GM12878 (cell line): ENCODE data around the gene ZFP91. TPM values are rescaled to one million over a fixed set of nuclear protein-coding genes. Genes with fewer than 3 reads are reported as not detected.

Experiments
- ATAC-seq: fragments of 200-7000 bp; cut with Tn5 transposase; 3 replicates; pipeline ENCODE4 v1.9.1; 2020; ENCODE audit warnings: mild to moderate bottlenecking, moderate library complexity
- BruUV-seq: library from RNA; stranded (reverse); fragments of 400-500 nt; replicated peaks from 2 replicates; lab custom pipeline; 2021; lab: Mats Ljungman, UMichigan
- CTCF ChIA-PET: fragments of 300-600 bp; sonication (Branson Sonifier 250); formaldehyde crosslinking; extraction: SDS; loops from one replicate; lab custom pipeline; 2021; ENCODE audit warnings: inconsistent platforms; lab: Yijun Ruan, JAX
- POLR2A ChIA-PET: fragments of 350-600 bp; formaldehyde crosslinking; extraction: SDS; loops from one replicate; lab custom pipeline; 2021; ENCODE audit warnings: inconsistent platforms; lab: Charles Lee
- RAD21 ChIA-PET: fragments of 300-600 bp; sonication (Branson Sonifier 250); formaldehyde crosslinking; loops from one replicate; lab custom pipeline; 2023; ENCODE audit warnings: antibody characterized with exemption; ENCODE audit not compliant: unreplicated experiment; lab: Charles Lee
- SMC1A ChIA-PET: fragments of 300-600 bp; sonication (Branson Sonifier 250); formaldehyde crosslinking; loops from one replicate; lab custom pipeline; 2023; ENCODE audit not compliant: unreplicated experiment, uncharacterized antibody; lab: Charles Lee
- DNase-seq: peaks from one replicate; pipeline ENCODE4 v3.0.0-alpha.2; 2011; ENCODE audit warnings: low read depth, low spot score
- FAIRE-seq: peaks from 3 replicates; lab custom pipeline; 2011; peaks lifted over from hg19 to GRCh38; lab: Jason Lieb, UNC
- H2AFZ ChIP-seq: 2 replicates; pipeline ENCODE4 v1.6.0; 2011; ENCODE audit warnings: low read depth, low read length, control low read depth; ENCODE audit not compliant: control insufficient read depth
- H3K27ac ChIP-seq: 2 replicates; pipeline ENCODE4 v1.5.1; 2011; ENCODE audit warnings: control low read depth; ENCODE audit not compliant: control insufficient read depth, insufficient read depth
- H3K27me3 ChIP-seq, 2 experiments: replicated peaks in 1 of 2; 2 replicates each; pipeline versions ENCODE4 v1.6.0 to v1.6.1; 2011; ENCODE audit warnings: low read length in 1 of 2; ENCODE audit not compliant: control insufficient read depth in 2 of 2, insufficient read depth in 2 of 2
- H3K36me3 ChIP-seq, 2 experiments: 2 replicates each; pipeline ENCODE4 v1.5.1; 2011; ENCODE audit warnings: low read length in 1 of 2; ENCODE audit not compliant: control insufficient read depth in 2 of 2, insufficient read depth in 2 of 2
- H3K4me1 ChIP-seq: 2 replicates; pipeline ENCODE4 v1.6.1; 2011; ENCODE audit warnings: mild to moderate bottlenecking, low read length, moderate library complexity, mixed read lengths; ENCODE audit not compliant: control insufficient read depth, insufficient read depth
- H3K4me2 ChIP-seq: 2 replicates; pipeline ENCODE4 v1.6.0; 2011; ENCODE audit warnings: control low read depth; ENCODE audit not compliant: control insufficient read depth, insufficient read depth
- H3K4me3 ChIP-seq: fragments of 200-600 bp; sonication (generic); 2 replicates; pipeline ENCODE4 v1.5.1; 2016
- H3K79me2 ChIP-seq: 2 replicates; pipeline ENCODE4 v1.6.0; 2011; ENCODE audit warnings: low read length; ENCODE audit not compliant: control insufficient read depth, insufficient read depth
- H3K9ac ChIP-seq: 2 replicates; pipeline ENCODE4 v1.8.0; 2011; ENCODE audit warnings: low read length, control low read depth, mixed read lengths; ENCODE audit not compliant: control insufficient read depth, insufficient read depth
- H3K9me3 ChIP-seq: replicated peaks from 3 replicates; pipeline ENCODE4 v1.5.1; 2011; ENCODE audit warnings: mild to moderate bottlenecking, low read length; ENCODE audit not compliant: control insufficient read depth, insufficient read depth
- H4K20me1 ChIP-seq: 2 replicates; pipeline ENCODE4 v1.6.0; 2011; ENCODE audit not compliant: control insufficient read depth, insufficient read depth
- CTCF ChIP-seq, 3 experiments: IDR thresholded peaks in 2 of 3; conservative IDR thresholded peaks in 1 of 3; 2 replicates each; pipeline ENCODE4 v1.5.1; 2011; ENCODE audit warnings: low read depth in 3 of 3, low read length in 3 of 3, mild to moderate bottlenecking in 3 of 3, control low read depth in 2 of 3, moderate library complexity in 2 of 3, inconsistent platforms in 1 of 3, mixed read lengths in 1 of 3; ENCODE audit not compliant: control insufficient read depth in 2 of 3, insufficient read depth in 1 of 3; ENCODE audit errors: extremely low read depth in 1 of 3
- KAT2A ChIP-seq: conservative IDR thresholded peaks from 2 replicates; pipeline ENCODE4 v1.6.1; 2011; ENCODE audit warnings: low read depth, low read length; ENCODE audit not compliant: control insufficient read depth
- NKRF ChIP-seq: fragments of 450-650 bp; conservative IDR thresholded peaks from 2 replicates; pipeline ENCODE4 v1.6.1; 2017; ENCODE audit warnings: mild to moderate bottlenecking, moderate library complexity
- TCF12 ChIP-seq: IDR thresholded peaks from 2 replicates; pipeline ENCODE4 v1.6.1; 2011; ENCODE audit warnings: low read depth, mild to moderate bottlenecking, low read length
- WRNIP1 ChIP-seq: IDR thresholded peaks from 2 replicates; pipeline ENCODE4 v1.6.1; 2011; ENCODE audit warnings: low read depth, low read length, improper control_type of control experiment, borderline replicate concordance
- WGBS: methylation state at CpG from one replicate; pipeline ENCODE4 v1.1.6; 2016; ENCODE audit warnings: low lambda C conversion rate; ENCODE audit not compliant: insufficient replicate concordance, insufficient coverage; ENCODE audit errors: missing lambda C conversion rate; 5-methylcytosine and 5-hydroxymethylcytosine counted together
- in situ Hi-C: fragments of 300-500 bp; cut with MboI; formaldehyde crosslinking; loops from 9 replicates; pipeline ENCODE4 v1.14.3; 2018; ENCODE audit warnings: mixed read lengths
- intact Hi-C: fragments of 100-400 bp; cut with micrococcal nuclease; formaldehyde crosslinking; loops from one replicate; pipeline ENCODE4 v1.14.2; 2022; ENCODE audit not compliant: unreplicated experiment
- polyA plus RNA-seq, 11 experiments: library from polyadenylated mRNA; depleted of rRNA in 4 of 11; unstranded in 6 of 11; stranded (reverse) in 5 of 11; fragments of >200 nt; fragmentation: Nextera tagmentation in 4 of 11; fragmentation: Illumina TruSeq in 1 of 11; extraction: Ambion mirVana in 4 of 11; extraction: Trizol in 1 of 11; gene quantifications; 1 replicate in 1 of 11; 2 replicates in 10 of 11; pipeline versions ENCODE4 v1.2.1 to v1.2.3, GENCODE V29; 2011 to 2016; ENCODE audit warnings: inconsistent platforms in 2 of 11, missing spikeins in 2 of 11, low read depth in 1 of 11
- total RNA-seq, 4 experiments: library from RNA; depleted of rRNA in 3 of 4; stranded (reverse); fragments of >200 nt in 3 of 4; fragmentation: Illumina TruSeq in 1 of 4; extraction: Trizol in 1 of 4; gene quantifications; 2 replicates each; pipeline versions ENCODE4 v1.2.1 to v1.2.3, GENCODE V29; 2013 to 2021
- TF ChIP-seq, protein P1 (sequence below): fragments of 450-650 bp; IDR thresholded peaks from 2 replicates; pipeline ENCODE4 v1.6.1; 2017; ENCODE audit warnings: mild to moderate bottlenecking, moderate library complexity
- TF ChIP-seq, protein P2 (sequence below): fragments of 450-650 bp; IDR thresholded peaks from 2 replicates; pipeline ENCODE4 v1.6.1; 2017; ENCODE audit warnings: mild to moderate bottlenecking
- TF ChIP-seq, protein P3 (sequence below): fragments of 450-650 bp; IDR thresholded peaks from 2 replicates; pipeline ENCODE4 v1.6.1; 2018; ENCODE audit warnings: mild to moderate bottlenecking, low read depth, moderate library complexity; ENCODE audit not compliant: partially characterized antibody

Gene ZFP91
- total and polyA plus RNA-seq, 10 of the 15 experiments (the other 5 are each of a cell fraction or from before 2014, with no cell fraction given): 12.9 to 54.1 (median 31.7) TPM

DNA sequence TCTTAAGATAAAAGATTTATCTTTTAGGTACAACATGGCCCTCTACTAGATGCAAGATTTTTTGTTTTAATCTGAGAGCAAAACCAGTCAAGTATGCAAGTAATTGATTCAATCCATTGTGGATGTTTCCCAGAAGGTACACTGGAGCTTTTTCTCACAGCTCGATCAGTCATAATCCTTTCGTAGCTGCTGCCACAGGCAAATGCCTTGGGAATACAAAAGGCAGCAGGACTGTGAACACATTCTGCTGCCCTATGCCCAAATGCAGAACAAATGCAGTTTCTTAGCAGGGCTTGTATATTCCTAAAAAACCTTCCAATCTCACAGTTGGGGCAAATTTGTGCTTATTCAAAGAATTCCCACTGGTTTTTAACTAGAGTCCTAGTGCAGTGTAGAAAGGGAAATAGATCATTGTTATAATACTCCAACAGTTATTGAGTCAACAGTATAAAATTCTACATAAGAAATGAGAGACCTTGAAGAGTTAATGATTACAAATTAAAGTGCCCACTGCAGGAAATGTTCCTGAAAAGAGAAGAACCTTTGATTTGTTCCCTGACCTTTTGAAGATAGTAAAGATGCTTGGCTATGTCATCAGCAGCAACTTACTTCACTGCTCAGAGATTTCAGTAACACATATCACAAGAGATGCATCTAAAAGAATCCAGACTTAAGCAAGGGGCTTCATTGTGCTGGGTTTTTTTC, 17.3 kb upstream of the ZFP91 start:
- intact Hi-C loops (no loop called here), in situ Hi-C loops (loop anchor here (10.0 kb wide), 1 partner anchor 223 kb away; no protein-coding TSS in a partner anchor)
- H3K4me1 ChIP-seq: peaks cover 19% of the 10 kb centered on the region
- peaks cover 5 to 23% of the 10 kb centered on the region in 2 experiments for H3K36me3 ChIP-seq
- ChIA-PET POLR2A (no interaction called here), SMC1A (interaction anchor here (0.6 to 1.6 kb wide), 3 partner anchors 17 to 68 kb away, joined by 3 to 4 read pairs (median 4); no protein-coding TSS in a partner anchor), RAD21 (interaction anchor here (1.3 to 1.6 kb wide), 2 partner anchors 12 to 14 kb away, joined by 4 to 5 read pairs; partner anchors contain the start of gene LPXN), CTCF (interaction anchor here (0.7 to 1.0 kb wide), 2 partner anchors 28 to 237 kb away, joined by 3 read pairs; no protein-coding TSS in a partner anchor)
- no peaks in the 10 kb centered on the region for H3K27me3 ChIP-seq
- DNase-seq: no peak
- H4K20me1 ChIP-seq: peaks cover 4% of the 10 kb centered on the region; the same call in 1 of the 2 replicates
- BruUV-seq: no TSS peak
- H3K4me2 ChIP-seq: no peak overlapping the region
- FAIRE-seq: no peak
- no peak for ATAC-seq
- no peaks in the 10 kb centered on the region for H3K9me3 ChIP-seq
- no peak overlapping the region for H3K9ac ChIP-seq
- H2AFZ ChIP-seq: no peak overlapping the region
- H3K79me2 ChIP-seq: peaks cover 49% of the 10 kb centered on the region
- no peak overlapping the region for H3K27ac ChIP-seq
- 98% methylated on average over 2 of the region's 2 CpGs for WGBS
- H3K4me3 ChIP-seq: no peak overlapping the region
- TF ChIP-seq KAT2A: no peak
- TF ChIP-seq, protein P1, sequence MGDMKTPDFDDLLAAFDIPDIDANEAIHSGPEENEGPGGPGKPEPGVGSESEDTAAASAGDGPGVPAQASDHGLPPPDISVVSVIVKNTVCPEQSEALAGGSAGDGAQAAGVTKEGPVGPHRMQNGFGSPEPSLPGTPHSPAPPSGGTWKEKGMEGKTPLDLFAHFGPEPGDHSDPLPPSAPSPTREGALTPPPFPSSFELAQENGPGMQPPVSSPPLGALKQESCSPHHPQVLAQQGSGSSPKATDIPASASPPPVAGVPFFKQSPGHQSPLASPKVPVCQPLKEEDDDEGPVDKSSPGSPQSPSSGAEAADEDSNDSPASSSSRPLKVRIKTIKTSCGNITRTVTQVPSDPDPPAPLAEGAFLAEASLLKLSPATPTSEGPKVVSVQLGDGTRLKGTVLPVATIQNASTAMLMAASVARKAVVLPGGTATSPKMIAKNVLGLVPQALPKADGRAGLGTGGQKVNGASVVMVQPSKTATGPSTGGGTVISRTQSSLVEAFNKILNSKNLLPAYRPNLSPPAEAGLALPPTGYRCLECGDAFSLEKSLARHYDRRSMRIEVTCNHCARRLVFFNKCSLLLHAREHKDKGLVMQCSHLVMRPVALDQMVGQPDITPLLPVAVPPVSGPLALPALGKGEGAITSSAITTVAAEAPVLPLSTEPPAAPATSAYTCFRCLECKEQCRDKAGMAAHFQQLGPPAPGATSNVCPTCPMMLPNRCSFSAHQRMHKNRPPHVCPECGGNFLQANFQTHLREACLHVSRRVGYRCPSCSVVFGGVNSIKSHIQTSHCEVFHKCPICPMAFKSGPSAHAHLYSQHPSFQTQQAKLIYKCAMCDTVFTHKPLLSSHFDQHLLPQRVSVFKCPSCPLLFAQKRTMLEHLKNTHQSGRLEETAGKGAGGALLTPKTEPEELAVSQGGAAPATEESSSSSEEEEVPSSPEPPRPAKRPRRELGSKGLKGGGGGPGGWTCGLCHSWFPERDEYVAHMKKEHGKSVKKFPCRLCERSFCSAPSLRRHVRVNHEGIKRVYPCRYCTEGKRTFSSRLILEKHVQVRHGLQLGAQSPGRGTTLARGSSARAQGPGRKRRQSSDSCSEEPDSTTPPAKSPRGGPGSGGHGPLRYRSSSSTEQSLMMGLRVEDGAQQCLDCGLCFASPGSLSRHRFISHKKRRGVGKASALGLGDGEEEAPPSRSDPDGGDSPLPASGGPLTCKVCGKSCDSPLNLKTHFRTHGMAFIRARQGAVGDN: no peak
- no peak for TF ChIP-seq NKRF
- TF ChIP-seq WRNIP1: no peak
- TF ChIP-seq, protein P2, sequence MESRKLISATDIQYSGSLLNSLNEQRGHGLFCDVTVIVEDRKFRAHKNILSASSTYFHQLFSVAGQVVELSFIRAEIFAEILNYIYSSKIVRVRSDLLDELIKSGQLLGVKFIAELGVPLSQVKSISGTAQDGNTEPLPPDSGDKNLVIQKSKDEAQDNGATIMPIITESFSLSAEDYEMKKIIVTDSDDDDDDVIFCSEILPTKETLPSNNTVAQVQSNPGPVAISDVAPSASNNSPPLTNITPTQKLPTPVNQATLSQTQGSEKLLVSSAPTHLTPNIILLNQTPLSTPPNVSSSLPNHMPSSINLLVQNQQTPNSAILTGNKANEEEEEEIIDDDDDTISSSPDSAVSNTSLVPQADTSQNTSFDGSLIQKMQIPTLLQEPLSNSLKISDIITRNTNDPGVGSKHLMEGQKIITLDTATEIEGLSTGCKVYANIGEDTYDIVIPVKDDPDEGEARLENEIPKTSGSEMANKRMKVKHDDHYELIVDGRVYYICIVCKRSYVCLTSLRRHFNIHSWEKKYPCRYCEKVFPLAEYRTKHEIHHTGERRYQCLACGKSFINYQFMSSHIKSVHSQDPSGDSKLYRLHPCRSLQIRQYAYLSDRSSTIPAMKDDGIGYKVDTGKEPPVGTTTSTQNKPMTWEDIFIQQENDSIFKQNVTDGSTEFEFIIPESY: no peak
- no peak for TF ChIP-seq TCF12
- TF ChIP-seq, protein P3, sequence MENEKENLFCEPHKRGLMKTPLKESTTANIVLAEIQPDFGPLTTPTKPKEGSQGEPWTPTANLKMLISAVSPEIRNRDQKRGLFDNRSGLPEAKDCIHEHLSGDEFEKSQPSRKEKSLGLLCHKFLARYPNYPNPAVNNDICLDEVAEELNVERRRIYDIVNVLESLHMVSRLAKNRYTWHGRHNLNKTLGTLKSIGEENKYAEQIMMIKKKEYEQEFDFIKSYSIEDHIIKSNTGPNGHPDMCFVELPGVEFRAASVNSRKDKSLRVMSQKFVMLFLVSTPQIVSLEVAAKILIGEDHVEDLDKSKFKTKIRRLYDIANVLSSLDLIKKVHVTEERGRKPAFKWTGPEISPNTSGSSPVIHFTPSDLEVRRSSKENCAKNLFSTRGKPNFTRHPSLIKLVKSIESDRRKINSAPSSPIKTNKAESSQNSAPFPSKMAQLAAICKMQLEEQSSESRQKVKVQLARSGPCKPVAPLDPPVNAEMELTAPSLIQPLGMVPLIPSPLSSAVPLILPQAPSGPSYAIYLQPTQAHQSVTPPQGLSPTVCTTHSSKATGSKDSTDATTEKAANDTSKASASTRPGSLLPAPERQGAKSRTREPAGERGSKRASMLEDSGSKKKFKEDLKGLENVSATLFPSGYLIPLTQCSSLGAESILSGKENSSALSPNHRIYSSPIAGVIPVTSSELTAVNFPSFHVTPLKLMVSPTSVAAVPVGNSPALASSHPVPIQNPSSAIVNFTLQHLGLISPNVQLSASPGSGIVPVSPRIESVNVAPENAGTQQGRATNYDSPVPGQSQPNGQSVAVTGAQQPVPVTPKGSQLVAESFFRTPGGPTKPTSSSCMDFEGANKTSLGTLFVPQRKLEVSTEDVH: no peak
- TF ChIP-seq CTCF (IDR thresholded peaks at IDR 0.05 in 2 of 3, conservative IDR thresholded peaks at IDR 0.05 in 1 of 3; ENCODE audit: control insufficient read depth in 2 of 3, extremely low read depth in 1 of 3, insufficient read depth in 1 of 3, low read depth in 3 of 3, low read length in 3 of 3): no peak
